ENCODE results near the gene SLC9B1. TPM values are rescaled to one million over a fixed set of nuclear protein-coding genes. Genes with fewer than 3 reads are reported as not detected.
"Not testable (repeated sequence)": the region's sequence is repeated elsewhere in the genome, so short reads cannot be mapped to it uniquely, and the experiment has no call there.

SLC9B1 gene
- total RNA-seq, 1 donor from 2014 or later, result 0.30 TPM

DNA sequence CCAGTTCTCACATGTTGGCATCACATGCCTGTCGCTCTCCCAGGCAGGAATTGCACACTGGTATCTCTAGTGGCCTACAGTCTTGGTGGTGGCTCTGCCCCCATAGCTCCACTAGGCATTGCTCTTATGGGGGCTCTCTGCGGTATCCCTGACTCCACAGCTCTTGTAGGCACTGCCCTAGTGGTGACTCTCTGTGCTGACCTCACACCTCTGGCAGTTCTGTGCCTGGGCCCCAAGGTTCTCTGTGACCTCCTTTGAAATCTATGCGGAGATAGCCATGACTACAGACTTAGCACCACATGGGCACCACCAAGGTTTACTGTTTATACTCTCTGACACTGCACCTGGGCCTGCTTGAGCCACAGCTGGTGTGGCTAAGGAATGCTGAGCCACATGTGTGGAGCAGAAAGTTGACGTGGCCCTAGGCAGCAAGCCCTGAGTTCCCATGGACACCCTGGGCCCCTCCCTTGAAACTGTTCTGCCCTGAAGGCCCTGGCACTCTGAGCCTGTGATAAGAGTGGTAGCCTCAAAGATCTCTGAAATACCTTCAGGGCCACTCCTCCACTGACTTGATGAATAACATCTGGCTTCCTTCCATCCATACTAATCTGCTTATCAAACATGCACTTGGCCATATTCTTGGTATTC, 8.0 kb downstream of the SLC9B1 start:
- DNase-seq (ENCODE audit: low read depth), result peak; percentile 62

DNA sequence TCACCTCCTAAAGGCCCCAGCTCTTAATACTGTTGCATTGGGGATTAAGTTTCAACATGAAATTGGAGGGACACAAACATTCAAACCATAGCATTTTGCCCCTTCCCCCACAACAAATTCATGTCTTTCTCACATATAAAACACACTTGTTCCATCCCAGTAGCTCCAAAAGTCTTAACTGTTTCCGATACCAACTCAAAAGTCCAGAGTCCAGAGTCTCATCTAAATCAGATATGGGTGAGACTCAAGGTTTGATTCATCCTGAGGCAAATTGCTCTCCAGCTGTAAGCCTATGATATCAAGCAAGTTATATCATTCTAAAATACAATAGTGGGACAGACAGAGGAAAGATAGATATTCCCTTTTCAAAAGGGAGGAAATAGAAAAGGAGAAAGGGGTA, 8.7 kb downstream of the SLC9B1 start:
- DNase-seq (ENCODE audit: low read depth), result no peak

DNA sequence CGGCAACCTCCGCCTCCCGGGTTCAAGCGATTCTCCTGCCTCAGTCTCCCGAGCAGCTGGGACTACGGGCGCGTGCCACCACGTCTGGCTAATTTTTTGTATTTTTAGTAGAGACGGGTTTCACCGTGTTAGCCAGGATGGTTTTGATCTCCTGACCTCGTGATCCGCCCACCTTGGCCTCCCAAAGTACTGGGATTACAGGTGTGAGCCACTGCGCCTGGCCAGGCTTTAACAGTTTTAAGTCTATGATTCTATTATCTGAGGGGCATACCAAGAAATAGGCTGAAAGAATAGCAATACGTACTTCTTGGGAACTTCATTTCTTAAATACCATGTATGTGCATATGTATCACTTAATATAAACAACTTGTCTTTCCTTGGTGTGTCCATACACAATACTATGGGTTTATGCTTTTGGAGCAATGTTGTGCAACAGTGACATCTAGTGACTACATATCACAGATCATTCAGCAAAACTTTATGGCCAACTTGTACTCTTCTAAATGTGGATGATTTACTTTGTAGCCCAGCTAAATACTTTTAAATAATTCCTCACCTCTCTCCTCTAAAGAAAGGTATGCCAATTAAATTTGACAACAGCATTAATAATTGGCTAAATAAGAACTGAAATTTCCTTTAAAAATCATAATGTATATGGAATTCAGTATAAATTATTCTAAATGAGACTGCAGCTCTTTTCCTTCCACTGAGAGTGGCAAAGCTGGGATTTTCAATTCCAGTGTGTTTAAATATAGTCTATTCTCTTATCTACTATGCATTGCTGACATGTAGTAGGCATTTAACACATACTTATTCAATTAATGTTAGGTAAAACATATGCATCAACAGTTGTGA, 10.4 kb downstream of the SLC9B1 start:
- peak; percentile 76 for DNase-seq (ENCODE audit: low read depth)

DNA sequence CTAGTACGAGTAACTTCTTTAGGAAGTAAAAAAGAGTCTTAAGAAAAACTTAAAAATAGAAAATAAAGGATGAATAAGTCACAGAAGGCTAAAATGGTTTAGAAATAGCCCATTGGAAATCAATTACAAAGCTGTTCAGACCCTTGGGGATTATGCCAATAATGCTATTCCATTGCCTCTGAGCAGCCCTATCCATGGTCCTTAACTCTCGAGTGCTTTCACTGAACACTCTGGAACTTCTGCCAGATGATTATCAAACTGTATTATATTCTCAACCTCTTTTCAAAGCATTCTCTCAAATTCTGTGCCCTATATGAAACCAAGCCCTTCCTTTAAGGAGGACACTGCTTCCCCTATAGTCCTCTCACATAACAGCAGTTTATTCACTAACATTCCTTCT, 17.0 kb downstream of the SLC9B1 start:
- DNase-seq (ENCODE audit: low read depth), result peak; percentile 22

- DNase-seq (ENCODE audit: low read depth), result no peak
Observed at GRCh38 chr4:102994803-102995202, 24.7 kb downstream of the SLC9B1 start.

- DNase-seq (ENCODE audit: low read depth), result not testable (repeated sequence)
Observed at GRCh38 chr4:102993985-102994384, 25.5 kb downstream of the SLC9B1 start.

DNA sequence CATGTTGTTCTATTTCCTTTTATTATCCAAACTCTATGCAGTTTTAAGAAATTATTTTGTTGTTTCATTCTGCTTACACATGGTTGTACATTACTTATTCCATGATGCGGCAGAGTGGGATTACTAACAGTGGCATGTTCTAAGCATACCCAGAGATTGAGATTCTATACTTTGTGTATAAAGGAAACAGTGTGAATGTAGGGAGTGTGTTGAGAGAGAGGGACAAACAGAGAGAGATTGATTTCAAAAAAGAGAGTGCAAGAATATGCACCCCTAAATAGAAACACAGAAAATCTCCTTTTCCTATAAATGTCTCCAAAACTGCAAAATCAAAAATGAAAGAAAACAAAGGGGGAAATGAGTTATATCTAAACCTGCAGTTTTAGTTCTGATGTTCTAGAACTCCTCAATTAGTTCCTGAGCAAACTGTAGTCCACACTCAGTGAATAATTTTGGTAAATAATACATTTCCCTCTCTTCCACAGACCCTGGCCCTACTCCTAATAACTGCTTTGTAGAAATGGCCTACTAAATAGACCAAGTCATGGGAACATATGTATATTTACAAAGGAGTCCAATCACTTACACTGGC, 31.0 kb downstream of the SLC9B1 start:
- DNase-seq (ENCODE audit: low read depth), result no peak

DNA sequence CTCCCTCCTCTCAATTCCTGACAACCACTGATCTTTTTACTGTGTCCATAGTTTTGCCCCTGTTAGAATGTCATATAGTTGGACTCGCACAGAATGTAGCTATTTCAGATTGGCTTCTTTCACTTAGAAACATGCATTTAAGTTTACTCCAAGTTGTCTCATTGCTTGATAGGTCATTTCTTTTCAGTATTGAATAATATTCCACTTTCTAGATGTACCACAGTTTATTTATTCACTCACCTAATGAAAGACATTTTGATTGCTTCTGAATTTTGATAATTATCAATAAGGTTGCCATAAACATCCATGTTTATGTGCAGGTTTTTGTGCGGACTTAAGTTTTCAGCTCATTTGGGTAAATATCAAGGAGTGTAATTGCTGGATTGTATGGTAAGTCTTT, 38.5 kb downstream of the SLC9B1 start:
- DNase-seq (ENCODE audit: low read depth), result no peak

DNA sequence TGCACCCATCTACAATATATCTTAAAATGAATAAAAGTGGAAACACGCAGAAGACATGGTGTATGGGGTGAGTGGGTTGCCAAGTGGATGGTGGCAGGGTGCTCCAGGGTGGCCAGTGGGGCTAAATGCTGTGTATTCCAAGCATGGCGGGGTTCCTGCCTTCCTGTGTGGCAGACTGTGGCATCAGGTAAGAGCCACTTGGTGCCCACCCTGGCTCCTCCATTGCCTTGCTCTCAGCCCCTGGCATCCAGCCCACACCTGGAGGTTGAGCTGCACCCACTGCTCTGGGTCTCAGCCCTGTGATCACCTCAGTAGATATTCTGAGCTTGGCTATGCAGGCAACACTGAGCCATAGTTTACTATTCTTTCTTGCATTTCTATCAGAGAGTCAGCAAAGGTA, 57.7 kb downstream of the SLC9B1 start:
- not testable (repeated sequence) for DNase-seq (ENCODE audit: low read depth)

- no peak for DNase-seq (ENCODE audit: low read depth)
Observed at GRCh38 chr4:102959496-102959895, 60.0 kb downstream of the SLC9B1 start.

DNA sequence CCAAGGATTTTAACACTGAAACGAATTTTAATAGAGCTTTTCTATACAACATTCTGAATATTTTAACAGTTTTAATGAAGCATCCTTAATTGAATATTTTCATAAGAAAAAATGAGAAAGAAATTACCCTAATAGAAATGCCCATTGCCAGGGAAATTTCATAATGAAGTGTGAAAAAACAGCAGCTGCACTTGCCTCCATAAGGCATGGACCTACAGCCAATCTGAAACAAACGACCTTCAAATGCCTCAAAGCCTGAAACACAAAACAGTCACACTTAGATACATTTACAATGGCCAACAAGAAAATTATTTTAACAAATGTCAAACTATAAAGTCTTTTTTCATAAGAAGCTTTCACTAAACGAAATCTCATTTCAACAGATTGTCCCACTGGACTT, 74.4 kb downstream of the SLC9B1 start:
- DNase-seq (ENCODE audit: low read depth), result no peak

DNA sequence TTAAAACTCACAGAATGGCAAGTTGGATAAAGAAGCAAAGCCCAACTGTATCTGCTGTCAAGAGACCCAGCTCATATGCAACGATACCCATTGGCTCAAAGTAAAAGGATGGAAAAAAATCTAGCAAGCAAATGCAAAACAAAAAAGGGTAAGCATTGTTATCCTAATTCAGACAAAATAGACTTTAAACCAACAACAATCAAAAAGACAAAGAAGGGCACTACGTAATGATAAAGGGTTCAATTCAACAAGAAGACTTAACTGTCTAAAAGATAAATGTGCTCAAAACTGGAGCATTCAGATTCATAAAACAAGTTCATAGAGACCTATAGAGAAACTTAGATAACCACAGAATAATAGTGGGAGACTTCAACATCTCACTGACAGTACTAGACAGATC, 81.4 kb downstream of the SLC9B1 start:
- DNase-seq (ENCODE audit: low read depth), result not testable (repeated sequence)

DNA sequence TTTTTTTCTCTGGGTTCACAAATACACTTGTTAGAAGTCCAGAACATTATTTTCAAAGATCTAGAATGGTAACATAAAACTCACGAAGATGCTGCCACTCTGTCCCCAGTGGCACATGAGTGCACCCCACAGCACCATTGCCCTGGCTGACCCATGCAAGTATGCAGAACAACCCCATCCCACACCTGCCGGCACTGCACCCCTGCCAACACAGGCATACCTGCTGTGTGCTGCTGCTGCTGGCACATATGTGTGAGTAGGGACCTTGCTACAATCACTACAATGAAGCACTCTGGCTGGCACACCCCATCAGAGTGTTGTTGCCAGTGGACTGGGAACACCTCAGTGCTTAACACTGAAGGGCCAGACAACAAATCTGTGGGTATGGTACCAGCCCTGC, 83.8 kb downstream of the SLC9B1 start:
- DNase-seq (ENCODE audit: low read depth), result no peak

- DNase-seq (ENCODE audit: low read depth), result not testable (repeated sequence)
Observed at GRCh38 chr4:102919697-102920096, 99.8 kb downstream of the SLC9B1 start.

GRCh38 chr4:102918859-102919258, 100.6 kb downstream of the SLC9B1 start:
- no peak for DNase-seq (ENCODE audit: low read depth)

DNA sequence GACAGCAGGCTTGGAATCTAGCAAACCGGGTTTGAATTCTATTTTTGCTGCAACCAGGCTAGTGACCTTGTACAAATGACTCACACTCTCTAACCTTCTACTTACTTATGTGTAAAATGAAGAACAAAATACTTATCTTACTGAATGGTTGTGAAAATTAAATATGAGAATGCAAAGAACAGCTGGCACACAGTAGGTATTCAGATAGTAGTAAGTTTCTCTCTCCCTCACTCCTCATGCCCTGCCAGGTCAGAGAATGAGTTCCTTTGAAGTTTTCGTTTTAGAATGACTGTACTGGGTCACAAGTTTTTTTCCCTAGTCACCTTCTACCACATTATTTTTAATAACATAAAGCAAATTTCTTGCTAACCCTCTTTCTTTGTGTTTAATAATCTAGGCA, 117.7 kb downstream of the SLC9B1 start:
- DNase-seq (ENCODE audit: low read depth), result no peak

- DNase-seq (ENCODE audit: low read depth), result not testable (repeated sequence)
Observed at GRCh38 chr4:102897610-102898009, 121.9 kb downstream of the SLC9B1 start.

- not testable (repeated sequence) for DNase-seq (ENCODE audit: low read depth)
Observed at GRCh38 chr4:102896547-102896946, 123.0 kb downstream of the SLC9B1 start.

- DNase-seq (ENCODE audit: low read depth), result peak; percentile 98
Observed at GRCh38 chr4:102889866-102890265, 129.6 kb downstream of the SLC9B1 start.

DNA sequence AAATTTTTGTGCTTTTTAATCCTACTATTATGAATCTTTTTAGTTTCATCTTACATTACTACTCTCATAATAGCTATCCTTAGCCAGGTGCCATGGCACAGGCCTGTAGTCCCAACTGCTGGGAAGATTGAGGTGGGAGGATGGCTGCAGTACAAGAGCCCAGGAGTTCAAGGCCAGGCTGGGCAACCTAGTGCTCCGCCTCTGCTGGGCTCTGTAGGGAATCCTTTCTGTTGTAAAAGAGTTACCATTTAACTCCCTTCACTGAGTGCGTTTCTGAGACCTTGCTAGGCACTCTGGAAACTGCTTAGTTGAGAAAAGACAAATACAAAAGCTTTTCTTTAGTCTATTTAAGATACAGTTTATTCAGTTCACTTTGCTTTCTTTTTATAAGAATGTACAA, 130.9 kb downstream of the SLC9B1 start:
- DNase-seq (ENCODE audit: low read depth), result not testable (repeated sequence)

- no peak for DNase-seq (ENCODE audit: low read depth)
Observed at GRCh38 chr4:102883278-102883677, 136.2 kb downstream of the SLC9B1 start.

GRCh38 chr4:102881343-102881742, 138.2 kb downstream of the SLC9B1 start:
- DNase-seq (ENCODE audit: low read depth), result no peak

DNA sequence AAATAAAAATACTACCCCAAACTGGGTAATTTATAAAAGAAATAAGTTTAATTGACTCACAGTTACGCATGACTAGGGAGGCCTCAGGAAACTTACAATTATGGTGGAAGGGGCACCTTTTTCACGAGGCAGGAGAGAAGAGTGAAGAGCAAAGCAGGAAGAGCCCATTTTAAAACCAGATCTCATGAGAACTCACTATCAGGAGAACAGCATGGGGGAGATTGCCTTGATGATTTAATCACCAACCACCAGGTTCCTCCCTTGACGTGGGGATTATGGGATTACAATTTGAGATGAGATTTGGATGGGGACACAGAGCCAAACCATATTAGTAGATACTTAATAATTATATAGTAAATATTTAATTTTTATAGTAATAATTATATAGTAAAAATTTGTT, 140.6 kb downstream of the SLC9B1 start:
- no peak for DNase-seq (ENCODE audit: low read depth)
